Measurements from ENCODE around the gene CCNY.

The CCNY gene

GRCh38 chr10:35426657-35427056 is 90.3 kb downstream of the CCNY start:
- DNase-seq (ENCODE audit: low spot score): no peak

GRCh38 chr10:35427543-35427942 is 91.2 kb downstream of the CCNY start:
- DNase-seq (ENCODE audit: low spot score): no peak

- DNase-seq (ENCODE audit: low spot score): no peak
These were observed 92.2 kb downstream of the CCNY start for GRCh38 chr10:35428521-35428920.

GRCh38 chr10:35432781-35433338 is 96.6 kb downstream of the CCNY start:
- no peak for DNase-seq (ENCODE audit: low spot score)

GRCh38 chr10:35433851-35434426 is 97.6 kb downstream of the CCNY start:
- no peak for DNase-seq (ENCODE audit: low spot score)

GRCh38 chr10:35434533-35434932 is 98.2 kb downstream of the CCNY start:
- no peak for DNase-seq (ENCODE audit: low spot score)

- DNase-seq (ENCODE audit: low spot score): no peak
These were observed 99.5 kb downstream of the CCNY start for GRCh38 chr10:35435824-35436223.

- DNase-seq (ENCODE audit: low spot score): no peak
These were observed 101.5 kb downstream of the CCNY start for GRCh38 chr10:35437829-35438228.

- no peak for DNase-seq (ENCODE audit: low spot score)
These were observed 102.6 kb downstream of the CCNY start for GRCh38 chr10:35438718-35439571.

- DNase-seq (ENCODE audit: low spot score): no peak
These were observed 103.7 kb downstream of the CCNY start for GRCh38 chr10:35440016-35440415.

- DNase-seq (ENCODE audit: low spot score): no peak
These were observed 105.7 kb downstream of the CCNY start for GRCh38 chr10:35442028-35442427.

GRCh38 chr10:35442592-35442991 is 106.3 kb downstream of the CCNY start:
- no peak for DNase-seq (ENCODE audit: low spot score)

- DNase-seq (ENCODE audit: low spot score): no peak
These were observed 107.5 kb downstream of the CCNY start for GRCh38 chr10:35443858-35444257.

GRCh38 chr10:35445150-35445884 is 109.0 kb downstream of the CCNY start:
- DNase-seq (ENCODE audit: low spot score): no peak

- DNase-seq (ENCODE audit: low spot score): no peak
These were observed 110.1 kb downstream of the CCNY start for GRCh38 chr10:35446439-35446838.

GRCh38 chr10:35447693-35448407 is 111.5 kb downstream of the CCNY start:
- DNase-seq (ENCODE audit: low spot score): peak; percentile 54

GRCh38 chr10:35448687-35449662 is 112.7 kb downstream of the CCNY start:
- DNase-seq (ENCODE audit: low spot score): peak; percentile 35

- no peak for DNase-seq (ENCODE audit: low spot score)
These were observed 113.6 kb downstream of the CCNY start for GRCh38 chr10:35449944-35450343.

GRCh38 chr10:35451151-35452016 is 115.1 kb downstream of the CCNY start:
- no peak for DNase-seq (ENCODE audit: low spot score)

- no peak for DNase-seq (ENCODE audit: low spot score)
These were observed 115.9 kb downstream of the CCNY start for GRCh38 chr10:35452171-35452570.
